ENCODE results near the gene LACRT.

The LACRT gene

DNA sequence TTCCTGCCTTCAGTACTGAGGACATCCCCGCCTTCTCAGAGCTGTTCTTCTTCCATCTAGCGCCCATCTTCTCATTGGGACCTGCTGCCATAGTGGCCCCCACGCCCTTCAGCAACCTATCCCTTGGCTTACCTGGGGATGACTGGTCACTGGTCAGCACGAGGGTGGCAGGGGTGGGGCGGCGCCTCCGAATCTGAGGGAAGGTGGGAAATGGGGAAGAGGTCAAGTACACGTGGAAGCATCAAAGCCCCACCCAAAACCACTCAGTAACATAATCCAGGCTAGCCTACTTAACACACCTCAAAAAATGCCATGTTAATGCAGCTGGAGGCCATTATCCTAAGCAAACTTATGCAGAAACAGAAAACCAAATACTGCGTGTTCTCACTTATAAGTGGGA is 50.6 kb downstream of the LACRT start:
- TF ChIP-seq SIN3A (IDR thresholded peaks at IDR 0.05; ENCODE audit: borderline replicate concordance, insufficient read depth, low read length) (no peak), TAF1 (IDR thresholded peaks at IDR 0.05; ENCODE audit: borderline replicate concordance, insufficient read depth, low read length) (no peak), FOXP2 (optimal IDR thresholded peaks at IDR 0.05; ENCODE audit: borderline replicate concordance, extremely low read depth, extremely low read length, insufficient read depth) (no peak), POLR2AphosphoS5 (IDR thresholded peaks at IDR 0.05; ENCODE audit: low read depth, low read length) (no peak)
- TF ChIP-seq, protein P1, sequence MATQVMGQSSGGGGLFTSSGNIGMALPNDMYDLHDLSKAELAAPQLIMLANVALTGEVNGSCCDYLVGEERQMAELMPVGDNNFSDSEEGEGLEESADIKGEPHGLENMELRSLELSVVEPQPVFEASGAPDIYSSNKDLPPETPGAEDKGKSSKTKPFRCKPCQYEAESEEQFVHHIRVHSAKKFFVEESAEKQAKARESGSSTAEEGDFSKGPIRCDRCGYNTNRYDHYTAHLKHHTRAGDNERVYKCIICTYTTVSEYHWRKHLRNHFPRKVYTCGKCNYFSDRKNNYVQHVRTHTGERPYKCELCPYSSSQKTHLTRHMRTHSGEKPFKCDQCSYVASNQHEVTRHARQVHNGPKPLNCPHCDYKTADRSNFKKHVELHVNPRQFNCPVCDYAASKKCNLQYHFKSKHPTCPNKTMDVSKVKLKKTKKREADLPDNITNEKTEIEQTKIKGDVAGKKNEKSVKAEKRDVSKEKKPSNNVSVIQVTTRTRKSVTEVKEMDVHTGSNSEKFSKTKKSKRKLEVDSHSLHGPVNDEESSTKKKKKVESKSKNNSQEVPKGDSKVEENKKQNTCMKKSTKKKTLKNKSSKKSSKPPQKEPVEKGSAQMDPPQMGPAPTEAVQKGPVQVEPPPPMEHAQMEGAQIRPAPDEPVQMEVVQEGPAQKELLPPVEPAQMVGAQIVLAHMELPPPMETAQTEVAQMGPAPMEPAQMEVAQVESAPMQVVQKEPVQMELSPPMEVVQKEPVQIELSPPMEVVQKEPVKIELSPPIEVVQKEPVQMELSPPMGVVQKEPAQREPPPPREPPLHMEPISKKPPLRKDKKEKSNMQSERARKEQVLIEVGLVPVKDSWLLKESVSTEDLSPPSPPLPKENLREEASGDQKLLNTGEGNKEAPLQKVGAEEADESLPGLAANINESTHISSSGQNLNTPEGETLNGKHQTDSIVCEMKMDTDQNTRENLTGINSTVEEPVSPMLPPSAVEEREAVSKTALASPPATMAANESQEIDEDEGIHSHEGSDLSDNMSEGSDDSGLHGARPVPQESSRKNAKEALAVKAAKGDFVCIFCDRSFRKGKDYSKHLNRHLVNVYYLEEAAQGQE (IDR thresholded peaks at IDR 0.05; ENCODE audit: insufficient read depth in 1 of 2, low read depth in 2 of 2, low read length in 2 of 2) = no peak

DNA sequence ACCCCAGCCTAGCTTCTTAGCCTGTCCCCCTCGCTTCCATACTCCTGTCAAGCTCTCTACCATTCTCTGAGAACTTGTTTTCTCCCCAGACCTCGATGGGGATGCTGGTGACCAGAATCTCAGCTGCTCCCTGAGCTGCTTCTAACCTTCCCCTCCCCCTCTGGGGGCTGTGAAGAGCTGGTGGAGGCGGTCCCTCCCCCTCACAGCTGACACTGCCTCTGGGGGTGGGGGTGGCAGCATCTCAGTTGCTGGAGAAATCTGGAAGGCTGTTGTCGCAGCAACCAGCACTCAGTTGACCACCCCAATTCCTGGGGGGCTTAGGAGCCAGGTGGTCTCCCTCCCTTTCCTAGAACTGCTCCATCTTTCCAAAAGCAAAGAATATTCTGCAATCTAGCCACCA is 51.0 kb downstream of the LACRT start:
- no peak for TF ChIP-seq SIN3A (IDR thresholded peaks at IDR 0.05; ENCODE audit: borderline replicate concordance, insufficient read depth, low read length)
- no peak for TF ChIP-seq TAF1 (IDR thresholded peaks at IDR 0.05; ENCODE audit: borderline replicate concordance, insufficient read depth, low read length)
- TF ChIP-seq FOXP2 (optimal IDR thresholded peaks at IDR 0.05; ENCODE audit: borderline replicate concordance, extremely low read depth, extremely low read length, insufficient read depth) = no peak
- TF ChIP-seq POLR2AphosphoS5 (IDR thresholded peaks at IDR 0.05; ENCODE audit: low read depth, low read length) = no peak
- TF ChIP-seq, protein P1 (IDR thresholded peaks at IDR 0.05; ENCODE audit: insufficient read depth in 1 of 2, low read depth in 2 of 2, low read length in 2 of 2) = no peak

- TF ChIP-seq SIN3A (IDR thresholded peaks at IDR 0.05; ENCODE audit: borderline replicate concordance, insufficient read depth, low read length) = no peak
- TF ChIP-seq POLR2AphosphoS5 (IDR thresholded peaks at IDR 0.05; ENCODE audit: low read depth, low read length) = no peak
- TF ChIP-seq FOXP2 (optimal IDR thresholded peaks at IDR 0.05; ENCODE audit: borderline replicate concordance, extremely low read depth, extremely low read length, insufficient read depth) = no peak
- TF ChIP-seq TAF1 (IDR thresholded peaks at IDR 0.05; ENCODE audit: borderline replicate concordance, insufficient read depth, low read length) = no peak
- TF ChIP-seq, protein P1 (IDR thresholded peaks at IDR 0.05; ENCODE audit: insufficient read depth in 1 of 2, low read depth in 2 of 2, low read length in 2 of 2) = no peak
These were observed 53.3 kb downstream of the LACRT start for GRCh38 chr12:54581412-54581811.

All from PFSK-1 (cell line).